DND-41 (cell line): Measurements from ENCODE around the gene BBS7.

Experiments used
- CTCF ChIP-seq: IDR thresholded peaks from 2 replicates; pipeline ENCODE4 v1.5.1; 2012; ENCODE audit warnings: borderline replicate concordance, low read length, moderate library complexity, mild to moderate bottlenecking; ENCODE audit not compliant: poor library complexity, severe bottlenecking; ENCODE audit errors: extremely low read depth
- EZH2 ChIP-seq: IDR thresholded peaks from 3 replicates; pipeline ENCODE4 v1.6.1; 2012; ENCODE audit warnings: borderline replicate concordance, low read depth, mild to moderate bottlenecking, moderate library complexity, low read length, inconsistent platforms; ENCODE audit not compliant: severe bottlenecking

- TF ChIP-seq CTCF (no peak), EZH2 (no peak)
These were observed 48.2 kb downstream of the BBS7 start for GRCh38 chr4:121822047-121822446.
